PC-3 (cell line): ENCODE data around the gene ACBD6.

Experiments used
- CTCF ChIP-seq: fragments of 300-600 bp; sonication (generic); conservative IDR thresholded peaks from 2 replicates; pipeline ENCODE4 v1.5.1; 2017; ENCODE audit warnings: antibody characterized with exemption, low read depth, mild to moderate bottlenecking, low read length
- EZH2phosphoT487 ChIP-seq: fragments of 300-600 bp; sonication (generic); IDR thresholded peaks from 2 replicates; pipeline ENCODE4 v1.6.1; 2018; ENCODE audit warnings: mild to moderate bottlenecking, antibody characterized with exemption, low read length, borderline replicate concordance

- TF ChIP-seq CTCF (no peak), EZH2phosphoT487 (no peak)
Measured at GRCh38 chr1:180536821-180537372, 34.5 kb upstream of the ACBD6 start.
